ENCODE measurements around the gene TIMM13. TPM values are rescaled to one million over a fixed set of nuclear protein-coding genes. Genes with fewer than 3 reads are reported as not detected.

The TIMM13 gene
- polyA plus RNA-seq, 3 donors, result 17.3 to 89.3 (median 72.4) TPM

DNA sequence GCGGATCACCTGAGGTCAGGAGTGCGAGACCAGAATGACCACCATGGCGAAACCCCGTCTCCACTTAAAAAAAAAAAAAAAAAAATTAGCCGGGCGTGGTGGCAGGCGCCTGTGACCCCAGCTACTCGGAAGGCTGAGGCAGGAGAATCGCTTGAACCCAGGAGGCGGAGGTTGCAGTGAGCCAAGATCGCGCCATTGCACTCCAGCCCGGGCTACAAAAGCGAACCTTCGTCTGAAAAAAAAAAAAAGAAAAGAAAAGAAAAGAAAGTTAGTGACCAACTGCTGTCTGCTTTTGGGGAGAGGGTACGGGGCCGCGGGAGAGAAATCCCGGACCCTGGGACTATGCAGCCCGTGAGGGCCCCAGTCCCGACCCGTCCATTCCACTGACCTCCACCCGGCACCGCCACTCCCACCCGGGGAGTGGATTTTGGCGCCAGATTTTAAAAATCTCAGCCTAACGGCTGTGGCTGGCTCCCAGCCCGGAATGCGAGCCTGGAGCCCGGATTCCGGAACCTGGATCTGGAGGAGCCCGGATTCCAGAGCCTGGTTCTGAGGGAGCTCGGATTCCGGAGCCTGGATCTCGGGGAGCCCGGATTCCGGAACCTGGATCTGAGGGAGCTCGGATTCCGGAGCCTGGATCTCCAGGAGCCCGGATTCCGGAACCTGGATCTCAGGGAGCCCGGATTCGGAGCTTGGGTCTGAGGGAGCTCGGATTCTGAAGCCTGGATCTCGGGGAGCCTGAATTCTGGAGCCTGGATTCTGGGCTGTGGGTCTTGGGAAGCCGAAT lies 35.4 kb upstream of the TIMM13 start:
- intact Hi-C loops (cut with micrococcal nuclease), result loop anchor here in 1 of 2 donors (10.0 kb wide), 1 partner anchor 282 kb away; the partner anchor contains the start of gene SLC39A3
- Mint-ChIP-seq H3K36me3 (no peaks in the 10 kb centered on the region), H3K4me1 (peaks cover 25% of the 10 kb centered on the region), H3K4me3 (peak overlapping the region; percentile 90 to 97), H3K9me3 (peaks cover 0 to 2% (median 0%) of the 10 kb centered on the region in 7 donors), H3K27me3 (ENCODE audit: low read depth in 3 of 3) (peaks cover 2 to 9% (median 2%) of the 10 kb centered on the region in 3 donors), H3K27ac (no peak overlapping the region)
- H3K4me1 ChIP-seq (ENCODE audit: control insufficient read depth in 1 of 2, insufficient read depth in 2 of 2, low read length in 2 of 2), result peaks cover 19 to 23% of the 10 kb centered on the region in 2 donors
- H3K9me3 ChIP-seq (replicated peaks in 1 of 2; ENCODE audit: control insufficient read depth in 1 of 2, insufficient read depth in 1 of 2, low read length in 2 of 2), result no peaks in the 10 kb centered on the region
- H3K9ac ChIP-seq (ENCODE audit: insufficient read depth, low read length, poor library complexity, severe bottlenecking), result no peak overlapping the region
- no peak overlapping the region for H3K27ac ChIP-seq (ENCODE audit: low read depth in 1 of 2, low read length in 2 of 2)
- H3K4me3 ChIP-seq (replicated peaks in 1 of 3; ENCODE audit: low read depth in 2 of 3, low read length in 3 of 3), result peak overlapping the region in 2 of 3 experiments; percentile 83 to 85
- peak overlapping the region; percentile 89 for H2AFZ ChIP-seq (ENCODE audit: insufficient read depth, low read depth, low read length, poor library complexity, severe bottlenecking)
- H3K27me3 ChIP-seq (ENCODE audit: control insufficient read depth in 2 of 2, insufficient read depth in 2 of 2, low read length in 2 of 2), result no peaks in the 10 kb centered on the region
- H3K4me2 ChIP-seq (replicated peaks; ENCODE audit: extremely low read depth, low read length, poor library complexity, severe bottlenecking), result peak overlapping the region; percentile 83
- no peaks in the 10 kb centered on the region for H4K20me1 ChIP-seq (ENCODE audit: insufficient read depth, low read length)
- H3K79me2 ChIP-seq (ENCODE audit: insufficient read depth, low read length), result no peaks in the 10 kb centered on the region
- no peak for TF ChIP-seq CTCF (IDR thresholded peaks at IDR 0.05)
- H3K36me3 ChIP-seq (replicated peaks in 1 of 2; ENCODE audit: control insufficient read depth in 1 of 2, insufficient read depth in 2 of 2, low read length in 2 of 2), result no peaks in the 10 kb centered on the region
- 76% methylated on average over 25 of the region's 46 CpGs for whole genome bisulfite sequencing (ENCODE audit: insufficient coverage)
- no peak for DNase-seq

DNA sequence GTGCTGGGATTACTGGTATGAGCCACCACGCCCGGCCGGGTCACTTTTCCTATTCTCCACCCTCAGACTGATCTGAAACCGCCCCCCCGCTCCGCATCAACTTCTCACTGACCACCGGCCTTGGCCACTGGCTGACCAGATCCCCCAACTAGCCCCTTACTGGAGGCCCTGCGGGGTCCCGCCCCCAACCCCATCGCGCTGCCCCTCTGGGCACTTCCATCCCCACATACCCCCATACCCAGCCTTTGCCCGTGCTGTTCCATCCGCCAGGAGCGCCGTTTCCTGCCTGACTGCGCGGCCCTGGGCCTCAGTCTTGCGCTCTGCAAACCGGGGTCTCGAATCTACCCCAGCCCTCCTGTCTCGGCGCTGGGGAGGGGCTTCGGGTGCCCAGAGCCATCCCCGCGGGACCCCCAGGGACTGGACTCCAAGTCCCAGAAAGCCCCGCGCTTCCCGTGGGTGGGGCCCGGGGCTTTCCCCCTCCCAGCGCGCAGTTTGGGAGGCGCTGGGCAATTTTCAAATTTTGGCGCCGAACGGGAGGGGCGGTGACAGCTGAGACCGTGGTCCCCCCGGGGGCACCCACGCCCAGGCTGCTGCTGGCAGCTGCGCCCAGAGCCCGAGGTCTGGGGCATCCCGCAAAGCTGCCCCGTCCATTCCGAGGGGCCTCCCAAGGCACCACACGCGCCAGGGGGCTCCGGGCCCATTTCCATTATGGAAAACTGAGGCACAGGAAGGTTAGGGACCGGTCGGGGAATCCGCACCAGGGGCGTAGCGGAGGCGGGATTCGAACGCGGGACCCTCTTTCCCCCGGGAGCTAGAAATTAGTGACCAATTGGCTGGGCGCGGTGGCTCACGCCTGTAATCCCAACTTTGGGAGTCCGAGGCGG lies 34.6 kb upstream of the TIMM13 start:
- peak overlapping the region; percentile 83 for H3K4me2 ChIP-seq (replicated peaks; ENCODE audit: extremely low read depth, low read length, poor library complexity, severe bottlenecking)
- H4K20me1 ChIP-seq (ENCODE audit: insufficient read depth, low read length), result no peaks in the 10 kb centered on the region
- H3K4me3 Mint-ChIP-seq, result peak overlapping the region; percentile 90 to 97
- H3K9me3 Mint-ChIP-seq, result peaks cover 0 to 2% (median 0%) of the 10 kb centered on the region in 7 donors
- peak overlapping the region; percentile 62 for H3K9ac ChIP-seq (ENCODE audit: insufficient read depth, low read length, poor library complexity, severe bottlenecking)
- intact Hi-C loops (cut with micrococcal nuclease), result loop anchor here in 1 of 2 donors (10.0 kb wide), 1 partner anchor 283 kb away; the partner anchor contains the start of gene SLC39A3
- H3K36me3 Mint-ChIP-seq, result no peaks in the 10 kb centered on the region
- no peak for TF ChIP-seq CTCF (IDR thresholded peaks at IDR 0.05)
- peak overlapping the region; percentile 89 for H2AFZ ChIP-seq (ENCODE audit: insufficient read depth, low read depth, low read length, poor library complexity, severe bottlenecking)
- H3K27ac Mint-ChIP-seq, result peak overlapping the region in 4 of 7 donors; percentile 11 to 90 (median 67)
- H3K4me1 Mint-ChIP-seq, result peaks cover 29% of the 10 kb centered on the region
- DNase-seq, result no peak
- H3K27me3 Mint-ChIP-seq (ENCODE audit: low read depth in 3 of 3), result peaks cover 2 to 9% (median 2%) of the 10 kb centered on the region in 3 donors
- H3K4me1 ChIP-seq (ENCODE audit: control insufficient read depth in 1 of 2, insufficient read depth in 2 of 2, low read length in 2 of 2), result peaks cover 23 to 28% of the 10 kb centered on the region in 2 donors
- no peaks in the 10 kb centered on the region for H3K9me3 ChIP-seq (replicated peaks in 1 of 2; ENCODE audit: control insufficient read depth in 1 of 2, insufficient read depth in 1 of 2, low read length in 2 of 2)
- peak overlapping the region in 1 of 2 donors; percentile 33 for H3K27ac ChIP-seq (ENCODE audit: low read depth in 1 of 2, low read length in 2 of 2)
- 3% methylated on average over 58 of the region's 62 CpGs for WGBS (ENCODE audit: insufficient coverage)
- H3K27me3 ChIP-seq (ENCODE audit: control insufficient read depth in 2 of 2, insufficient read depth in 2 of 2, low read length in 2 of 2), result no peaks in the 10 kb centered on the region
- H3K36me3 ChIP-seq (replicated peaks in 1 of 2; ENCODE audit: control insufficient read depth in 1 of 2, insufficient read depth in 2 of 2, low read length in 2 of 2), result no peaks in the 10 kb centered on the region
- no peaks in the 10 kb centered on the region for H3K79me2 ChIP-seq (ENCODE audit: insufficient read depth, low read length)
- H3K4me3 ChIP-seq (replicated peaks in 1 of 3; ENCODE audit: low read depth in 2 of 3, low read length in 3 of 3), result peak overlapping the region; percentile 57 to 85 (median 83)

Measured in CD14-positive monocyte (primary cell).